ENCODE data around the gene ERMARD.

The ERMARD gene

GRCh38 chr6:169827290-169827717 is 75.9 kb downstream of the ERMARD start:
- no peak for DNase-seq

- no peak for DNase-seq
Observed at GRCh38 chr6:169828176-169828575, 76.8 kb downstream of the ERMARD start.

GRCh38 chr6:169829786-169830185 is 78.4 kb downstream of the ERMARD start:
- no peak for DNase-seq

- no peak for DNase-seq
Observed at GRCh38 chr6:169830876-169831275, 79.5 kb downstream of the ERMARD start.

Measured in CD4-positive, alpha-beta T cell treated with Interleukin-4 for 4 hours (primary cell).